PC-9 (cell line): ENCODE data around the gene ZBTB1.

Source experiments
- EZH2 ChIP-seq: fragments of 200-600 bp; sonication (generic); IDR thresholded peaks from 2 replicates; pipeline ENCODE4 v1.8.0; 2017; ENCODE audit warnings: antibody characterized with exemption, low read depth
- TF ChIP-seq, protein P1 (sequence below): fragments of 200-600 bp; sonication (generic); conservative IDR thresholded peaks from 2 replicates; pipeline ENCODE4 v1.6.1; 2017; ENCODE audit warnings: mixed run types, antibody characterized with exemption, mild to moderate bottlenecking, moderate library complexity

DNA sequence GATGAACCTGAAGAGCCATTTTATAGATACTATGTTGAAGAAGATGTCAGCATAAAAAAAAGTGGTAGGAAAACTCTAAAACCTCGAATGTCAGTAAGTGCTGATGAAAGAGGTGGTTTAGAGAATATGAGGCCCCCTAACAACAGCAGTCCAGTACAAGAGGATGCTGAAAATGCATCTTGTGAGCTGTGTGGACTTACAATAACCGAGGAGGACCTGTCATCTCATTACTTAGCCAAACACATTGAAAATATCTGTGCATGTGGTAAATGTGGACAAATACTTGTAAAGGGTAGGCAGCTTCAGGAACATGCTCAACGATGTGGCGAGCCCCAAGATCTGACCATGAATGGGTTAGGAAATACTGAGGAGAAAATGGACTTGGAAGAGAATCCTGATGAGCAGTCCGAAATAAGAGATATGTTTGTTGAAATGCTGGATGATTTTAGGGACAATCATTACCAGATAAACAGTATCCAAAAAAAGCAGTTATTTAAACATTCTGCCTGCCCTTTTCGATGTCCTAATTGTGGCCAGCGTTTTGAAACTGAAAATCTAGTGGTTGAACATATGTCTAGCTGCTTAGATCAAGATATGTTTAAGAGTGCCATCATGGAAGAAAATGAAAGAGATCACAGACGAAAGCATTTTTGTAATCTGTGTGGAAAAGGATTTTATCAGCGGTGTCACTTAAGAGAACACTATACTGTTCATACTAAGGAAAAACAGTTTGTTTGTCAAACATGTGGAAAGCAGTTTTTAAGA, 18.2 kb downstream of the ZBTB1 start:
- TF ChIP-seq EZH2: no peak
- TF ChIP-seq, protein P1, sequence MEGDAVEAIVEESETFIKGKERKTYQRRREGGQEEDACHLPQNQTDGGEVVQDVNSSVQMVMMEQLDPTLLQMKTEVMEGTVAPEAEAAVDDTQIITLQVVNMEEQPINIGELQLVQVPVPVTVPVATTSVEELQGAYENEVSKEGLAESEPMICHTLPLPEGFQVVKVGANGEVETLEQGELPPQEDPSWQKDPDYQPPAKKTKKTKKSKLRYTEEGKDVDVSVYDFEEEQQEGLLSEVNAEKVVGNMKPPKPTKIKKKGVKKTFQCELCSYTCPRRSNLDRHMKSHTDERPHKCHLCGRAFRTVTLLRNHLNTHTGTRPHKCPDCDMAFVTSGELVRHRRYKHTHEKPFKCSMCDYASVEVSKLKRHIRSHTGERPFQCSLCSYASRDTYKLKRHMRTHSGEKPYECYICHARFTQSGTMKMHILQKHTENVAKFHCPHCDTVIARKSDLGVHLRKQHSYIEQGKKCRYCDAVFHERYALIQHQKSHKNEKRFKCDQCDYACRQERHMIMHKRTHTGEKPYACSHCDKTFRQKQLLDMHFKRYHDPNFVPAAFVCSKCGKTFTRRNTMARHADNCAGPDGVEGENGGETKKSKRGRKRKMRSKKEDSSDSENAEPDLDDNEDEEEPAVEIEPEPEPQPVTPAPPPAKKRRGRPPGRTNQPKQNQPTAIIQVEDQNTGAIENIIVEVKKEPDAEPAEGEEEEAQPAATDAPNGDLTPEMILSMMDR: no peak
